WI38 (cell line): Measurements from ENCODE around the gene EIF5.

ENCODE experiments used
- H3K4me3 ChIP-seq: 2 replicates; pipeline ENCODE4 v1.5.1; 2011; ENCODE audit warnings: low read depth, mild to moderate bottlenecking, control low read depth, low read length
- TF ChIP-seq, protein P1 (sequence below): IDR thresholded peaks from 2 replicates; pipeline ENCODE4 v1.5.1; 2012; ENCODE audit warnings: low read depth, mild to moderate bottlenecking, control low read depth, low read length

Gene EIF5

DNA sequence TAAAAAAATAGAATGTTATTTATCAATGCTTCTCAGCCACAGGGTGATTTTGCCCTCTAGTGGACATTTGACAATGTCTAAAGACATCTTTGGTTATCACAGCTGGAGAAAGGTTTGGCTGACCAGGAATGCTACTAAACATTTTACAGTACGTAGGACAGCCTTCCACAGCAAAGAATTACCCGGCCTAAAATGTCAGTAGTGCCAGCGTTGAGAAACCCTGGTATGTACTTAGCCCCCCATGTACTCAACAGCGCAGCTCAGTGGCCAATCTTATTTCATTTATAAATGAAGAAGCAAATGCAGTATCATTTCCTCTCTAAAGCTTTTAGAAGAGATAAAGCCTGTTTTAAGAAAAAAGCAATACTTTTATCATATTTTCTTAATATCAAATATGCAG lies 57.0 kb downstream of the EIF5 start:
- H3K4me3 ChIP-seq: no peak overlapping the region
- TF ChIP-seq, protein P1, sequence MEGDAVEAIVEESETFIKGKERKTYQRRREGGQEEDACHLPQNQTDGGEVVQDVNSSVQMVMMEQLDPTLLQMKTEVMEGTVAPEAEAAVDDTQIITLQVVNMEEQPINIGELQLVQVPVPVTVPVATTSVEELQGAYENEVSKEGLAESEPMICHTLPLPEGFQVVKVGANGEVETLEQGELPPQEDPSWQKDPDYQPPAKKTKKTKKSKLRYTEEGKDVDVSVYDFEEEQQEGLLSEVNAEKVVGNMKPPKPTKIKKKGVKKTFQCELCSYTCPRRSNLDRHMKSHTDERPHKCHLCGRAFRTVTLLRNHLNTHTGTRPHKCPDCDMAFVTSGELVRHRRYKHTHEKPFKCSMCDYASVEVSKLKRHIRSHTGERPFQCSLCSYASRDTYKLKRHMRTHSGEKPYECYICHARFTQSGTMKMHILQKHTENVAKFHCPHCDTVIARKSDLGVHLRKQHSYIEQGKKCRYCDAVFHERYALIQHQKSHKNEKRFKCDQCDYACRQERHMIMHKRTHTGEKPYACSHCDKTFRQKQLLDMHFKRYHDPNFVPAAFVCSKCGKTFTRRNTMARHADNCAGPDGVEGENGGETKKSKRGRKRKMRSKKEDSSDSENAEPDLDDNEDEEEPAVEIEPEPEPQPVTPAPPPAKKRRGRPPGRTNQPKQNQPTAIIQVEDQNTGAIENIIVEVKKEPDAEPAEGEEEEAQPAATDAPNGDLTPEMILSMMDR: peak; percentile 69

DNA sequence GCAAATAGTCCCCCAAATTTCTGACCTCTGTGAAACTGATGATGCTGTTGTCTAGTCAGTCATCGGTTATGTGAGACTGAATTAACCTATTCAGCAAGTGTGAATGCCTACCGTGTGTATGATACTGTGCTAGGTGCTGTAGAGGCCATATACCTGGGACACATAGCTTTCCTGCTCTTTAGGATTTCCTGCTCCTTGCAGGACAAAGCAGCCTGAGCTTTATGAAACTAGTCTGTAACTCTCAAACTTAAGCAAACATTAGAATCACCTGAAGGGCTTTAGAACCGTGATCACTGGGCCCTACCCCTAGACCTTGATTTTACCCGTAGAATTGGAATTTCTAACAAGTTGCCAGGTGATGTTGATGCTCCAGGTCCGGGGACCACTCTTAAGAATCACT lies 58.1 kb downstream of the EIF5 start:
- TF ChIP-seq, protein P1: no peak
- no peak overlapping the region for H3K4me3 ChIP-seq

DNA sequence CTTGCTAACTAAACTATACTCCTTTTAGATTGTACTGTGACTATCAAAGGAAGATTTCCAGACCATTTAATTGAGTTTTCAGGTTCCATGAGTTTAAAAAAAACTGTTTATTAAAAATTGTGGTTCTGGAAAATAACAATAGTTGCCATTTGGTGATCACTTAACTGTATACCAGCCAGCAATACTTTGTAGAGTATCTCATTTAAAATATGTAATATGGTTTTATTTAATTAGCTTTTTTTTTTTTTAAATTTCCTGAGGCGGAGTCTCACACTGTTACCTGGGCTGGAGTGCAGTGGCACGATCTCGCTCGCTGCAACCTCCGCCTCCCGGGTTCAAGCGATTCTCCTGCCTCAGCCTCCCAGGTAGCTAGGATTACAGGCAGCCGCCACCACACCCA lies 58.5 kb downstream of the EIF5 start:
- TF ChIP-seq, protein P1: no peak
- no peak overlapping the region for H3K4me3 ChIP-seq

DNA sequence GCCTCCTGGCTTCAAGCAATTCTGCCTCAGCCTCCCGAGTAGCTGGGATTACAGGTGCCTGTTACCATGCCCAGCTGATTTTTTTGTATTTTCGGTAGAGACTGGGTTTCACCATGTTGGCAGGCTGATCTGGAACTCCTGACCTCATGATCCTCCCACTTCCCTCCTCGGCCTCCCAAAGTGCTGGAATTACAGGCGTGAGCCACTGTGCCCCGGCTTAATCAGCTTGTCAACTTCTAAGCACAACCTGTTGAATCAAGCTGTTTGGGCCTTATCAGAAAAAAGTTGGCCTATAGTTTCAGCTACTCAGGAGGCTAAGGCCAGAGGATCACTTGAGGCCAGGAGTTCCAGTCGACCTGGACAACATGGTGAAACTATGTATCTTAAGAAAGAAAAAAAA lies 59.0 kb downstream of the EIF5 start:
- no peak overlapping the region for H3K4me3 ChIP-seq
- TF ChIP-seq, protein P1: no peak

DNA sequence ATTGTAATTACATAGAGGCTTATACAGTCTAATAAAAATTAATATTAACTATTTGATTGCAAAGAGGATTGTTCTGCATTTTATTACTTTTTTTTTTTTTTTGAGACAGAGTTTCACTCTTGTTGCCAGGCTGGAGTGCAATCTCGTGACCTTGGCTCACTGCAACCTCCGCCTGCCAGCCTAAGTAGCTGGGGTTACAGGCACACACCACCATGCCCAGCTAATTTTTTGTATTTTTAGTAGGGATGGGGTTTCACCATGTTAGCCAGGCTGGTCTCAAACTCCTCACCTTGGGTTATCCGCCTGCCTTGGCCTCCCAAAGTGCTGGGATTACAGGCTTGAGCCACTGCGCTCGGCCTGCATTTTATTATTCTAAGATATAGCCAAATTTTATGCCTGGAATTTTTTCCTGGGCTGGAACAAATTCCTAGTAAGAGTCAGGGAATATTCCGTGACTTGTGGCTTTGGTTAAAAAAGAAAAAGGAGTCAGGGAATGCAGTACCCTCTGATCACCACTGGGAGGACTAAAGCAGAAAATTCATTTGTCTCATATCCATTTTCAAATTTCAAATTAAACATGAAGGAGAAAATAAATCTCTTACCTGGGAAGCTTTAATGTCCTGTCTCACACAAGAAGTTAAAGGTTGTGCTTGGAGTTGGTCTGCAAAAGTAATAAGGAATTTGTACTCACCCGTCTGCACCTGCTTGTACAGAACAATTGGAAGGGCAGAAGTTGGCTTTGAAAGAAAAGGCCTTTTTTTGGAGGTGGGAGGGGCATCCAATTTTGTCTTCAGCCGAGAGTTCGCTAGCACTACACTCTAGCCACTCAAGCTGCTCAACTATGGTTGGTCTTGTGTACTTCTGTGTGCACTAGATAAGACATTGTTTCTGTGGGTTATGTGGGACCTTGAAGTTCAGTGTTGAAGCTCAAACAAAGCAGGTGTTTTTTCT lies 59.9 kb downstream of the EIF5 start:
- TF ChIP-seq, protein P1: peak; percentile 79
- H3K4me3 ChIP-seq: no peak overlapping the region
